HG03097 (cell line): ENCODE data around the gene AHDC1.
"Not testable (repeated sequence)": the region's sequence is repeated elsewhere in the genome, so short reads cannot be mapped to it uniquely, and the experiment has no call there.

Source experiments
- ATAC-seq: cut with Tn5 transposase; IDR thresholded peaks from one replicate; pipeline ENCODE4 v1.9.1; 2021; ENCODE audit not compliant: unreplicated experiment, low FRiP score

AHDC1 gene

GRCh38 chr1:27554293-27554692, 49.7 kb downstream of the AHDC1 start:
- no peak for ATAC-seq

GRCh38 chr1:27553823-27554222, 50.1 kb downstream of the AHDC1 start:
- not testable (repeated sequence) for ATAC-seq

- no peak for ATAC-seq
These were observed 51.0 kb downstream of the AHDC1 start for GRCh38 chr1:27552911-27553420.

- no peak for ATAC-seq
These were observed 52.0 kb downstream of the AHDC1 start for GRCh38 chr1:27551953-27552312.

GRCh38 chr1:27551170-27551952, 52.6 kb downstream of the AHDC1 start:
- no peak for ATAC-seq

- ATAC-seq = no peak
These were observed 53.3 kb downstream of the AHDC1 start for GRCh38 chr1:27550510-27551169.

GRCh38 chr1:27549807-27550408, 54.0 kb downstream of the AHDC1 start:
- ATAC-seq = no peak

GRCh38 chr1:27548858-27549719, 54.9 kb downstream of the AHDC1 start:
- ATAC-seq = no peak

GRCh38 chr1:27548136-27548853, 55.6 kb downstream of the AHDC1 start:
- no peak for ATAC-seq

- ATAC-seq = no peak
These were observed 56.5 kb downstream of the AHDC1 start for GRCh38 chr1:27547220-27548116.

- no peak for ATAC-seq
These were observed 58.1 kb downstream of the AHDC1 start for GRCh38 chr1:27545876-27546275.

- ATAC-seq = no peak
These were observed 58.7 kb downstream of the AHDC1 start for GRCh38 chr1:27545271-27545670.

- ATAC-seq = no peak
These were observed 59.1 kb downstream of the AHDC1 start for GRCh38 chr1:27544834-27545233.

GRCh38 chr1:27543284-27543683, 60.7 kb downstream of the AHDC1 start:
- ATAC-seq = no peak

- no peak for ATAC-seq
These were observed 61.3 kb downstream of the AHDC1 start for GRCh38 chr1:27542463-27543273.

GRCh38 chr1:27539901-27540861, 63.8 kb downstream of the AHDC1 start:
- ATAC-seq = no peak

GRCh38 chr1:27538793-27539192, 65.2 kb downstream of the AHDC1 start:
- no peak for ATAC-seq
